Prostate gland (tissue), 2 donors: Measurements from ENCODE around the gene CPLX1. TPM values are rescaled to one million over a fixed set of nuclear protein-coding genes. Genes with fewer than 3 reads are reported as not detected.

Experiments used
- DNase-seq: peaks from one replicate; pipeline ENCODE4 v3.0.0-alpha.2; 2019; ENCODE audit warnings: low spot score
- H3K27ac ChIP-seq, 2 donors: fragments of 200-600 bp; sonication (generic); 2 replicates each; pipeline ENCODE4 v1.5.1; 2017 to 2019
- H3K27me3 ChIP-seq: fragments of 200-600 bp; sonication (generic); replicated peaks from 2 replicates; pipeline ENCODE4 v1.5.1; 2019; ENCODE audit not compliant: insufficient read depth
- H3K36me3 ChIP-seq, 2 donors: fragments of 200-600 bp; sonication (generic); 1 replicate in 1 of 2; 2 replicates in 1 of 2; pipeline versions ENCODE4 v1.5.1 to v1.8.1; 2017 to 2019
- H3K4me1 ChIP-seq: fragments of 200-600 bp; sonication (generic); replicated peaks from 2 replicates; pipeline ENCODE4 v1.5.1; 2019
- H3K4me3 ChIP-seq, 2 donors: fragments of 200-600 bp; sonication (generic); 2 replicates each; pipeline ENCODE4 v1.5.1; 2017 to 2019
- H3K9me3 ChIP-seq: fragments of 200-600 bp; sonication (generic); 2 replicates; pipeline ENCODE4 v1.5.1; 2017
- CTCF ChIP-seq, 4 experiments: fragments of 200-600 bp in 2 of 4; fragments of 450-650 bp in 2 of 4; sonication (generic) in 2 of 4; IDR thresholded peaks; 1 replicate in 3 of 4; 2 replicates in 1 of 4; pipeline ENCODE4 v1.5.1; 2016 to 2019; ENCODE audit warnings: antibody characterized with exemption in 4 of 4, mild to moderate bottlenecking in 2 of 4, moderate library complexity in 2 of 4
- POLR2A ChIP-seq: fragments of 450-650 bp; IDR thresholded peaks from one replicate; pipeline ENCODE4 v1.6.1; 2016; ENCODE audit warnings: antibody characterized with exemption, mild to moderate bottlenecking
- POLR2AphosphoS5 ChIP-seq: sonication (generic); formaldehyde crosslinking; IDR thresholded peaks from one replicate; pipeline ENCODE4 v1.6.1; 2017; ENCODE audit warnings: antibody characterized with exemption
- WGBS: methylation state at CpG from one replicate; pipeline ENCODE4 v1.1.5; 2018; 5-methylcytosine and 5-hydroxymethylcytosine counted together
- intact Hi-C: fragments of 100-400 bp; cut with DNase I; formaldehyde crosslinking; loops from one replicate; pipeline ENCODE4 v1.14.2; 2022
- total RNA-seq, 2 donors: library from RNA; depleted of rRNA; stranded (reverse); fragments of >200 nt; gene quantifications; one replicate each; pipeline ENCODE4 v1.1.0, GENCODE V29; 2016

The CPLX1 gene
- total RNA-seq, 2 donors from 2014 or later: 2.5 to 4.4 TPM

- no peak for DNase-seq
- Histone ChIP-seq H3K9me3 (no peaks in the 10 kb centered on the region), H3K36me3 (peaks cover 0 to 20% of the 10 kb centered on the region in 2 donors), H3K27me3 (no peaks in the 10 kb centered on the region), H3K27ac (no peak overlapping the region), H3K4me3 (no peak overlapping the region), H3K4me1 (no peaks in the 10 kb centered on the region)
- TF ChIP-seq CTCF (IDR thresholded peaks at IDR 0.05) (no peak), POLR2A (no peak), POLR2AphosphoS5 (no peak)
- intact Hi-C loops: no loop called here
- WGBS: 84% methylated on average over 24 of the region's 28 CpGs
Observed at GRCh38 chr4:866761-867390, 40.9 kb upstream of the CPLX1 start.

DNA sequence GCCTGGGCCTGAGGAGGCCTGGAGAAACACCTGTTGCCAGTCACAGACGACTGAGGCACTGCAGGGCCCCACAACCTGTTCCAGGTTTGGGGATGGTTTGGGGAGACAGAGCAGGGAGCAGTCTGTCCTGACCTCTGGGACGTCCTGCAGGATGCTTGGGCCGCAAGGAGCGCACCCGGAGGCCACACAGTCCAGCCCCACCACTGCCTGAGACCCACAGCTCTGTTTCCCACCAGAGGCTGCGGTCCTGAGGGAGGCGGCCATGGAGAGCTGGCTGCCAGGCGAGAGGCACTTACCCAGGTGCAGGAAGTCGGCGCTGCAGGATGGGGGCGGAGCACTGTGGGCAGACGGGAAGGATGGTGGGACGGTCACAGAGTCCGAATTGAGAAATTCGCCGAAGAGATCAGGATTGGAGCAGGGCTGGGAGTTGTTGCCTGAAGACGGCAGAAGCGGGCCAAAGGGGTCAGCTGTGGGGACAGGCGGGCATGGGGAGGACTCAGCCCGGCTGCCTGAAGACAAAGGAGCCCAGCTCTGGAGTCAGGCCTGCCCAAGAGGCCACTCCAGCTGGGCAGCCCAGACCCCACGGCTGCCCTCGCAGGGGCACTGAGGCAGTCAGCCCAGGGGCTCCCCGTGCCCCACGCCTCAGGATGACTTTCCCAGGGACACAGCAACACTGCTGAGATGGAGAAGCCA is 40.3 kb upstream of the CPLX1 start:
- intact Hi-C loops: no loop called here
- TF ChIP-seq POLR2AphosphoS5: no peak
- TF ChIP-seq POLR2A: no peak
- TF ChIP-seq CTCF (IDR thresholded peaks at IDR 0.05): no peak
- Histone ChIP-seq H3K4me1 (no peaks in the 10 kb centered on the region), H3K27ac (no peak overlapping the region), H3K9me3 (no peaks in the 10 kb centered on the region), H3K36me3 (peaks cover 0 to 20% of the 10 kb centered on the region in 2 donors), H3K27me3 (no peaks in the 10 kb centered on the region), H3K4me3 (no peak overlapping the region)
- no peak for DNase-seq
- 90% methylated on average over 22 of the region's 24 CpGs for WGBS

DNA sequence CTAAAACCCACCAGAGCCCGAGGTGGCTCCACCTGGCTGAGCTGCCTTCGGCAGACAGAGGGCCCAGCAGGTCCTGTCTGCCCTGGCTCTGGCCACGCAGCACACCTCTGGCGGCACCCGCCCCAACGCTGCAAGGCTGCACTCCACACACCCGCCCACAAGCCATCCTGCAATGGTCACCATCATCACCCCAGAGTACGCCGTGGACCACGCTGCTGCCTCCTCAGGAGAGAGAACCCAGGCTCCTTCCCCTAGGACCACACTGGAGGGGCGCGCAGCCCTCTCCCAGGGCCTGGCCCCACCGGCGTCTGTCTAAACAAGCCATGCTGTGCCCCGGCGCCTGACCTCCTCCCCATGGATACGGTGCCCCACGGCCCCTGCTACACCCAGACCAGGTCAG is 39.6 kb upstream of the CPLX1 start:
- Histone ChIP-seq H3K36me3 (peaks cover 0 to 20% of the 10 kb centered on the region in 2 donors), H3K4me1 (no peaks in the 10 kb centered on the region), H3K4me3 (no peak overlapping the region), H3K9me3 (no peaks in the 10 kb centered on the region), H3K27me3 (no peaks in the 10 kb centered on the region), H3K27ac (no peak overlapping the region)
- DNase-seq: no peak
- TF ChIP-seq POLR2A (no peak), POLR2AphosphoS5 (no peak), CTCF (IDR thresholded peaks at IDR 0.05) (no peak)
- intact Hi-C loops: no loop called here
- WGBS: 99% methylated on average over 17 of the region's 18 CpGs

DNA sequence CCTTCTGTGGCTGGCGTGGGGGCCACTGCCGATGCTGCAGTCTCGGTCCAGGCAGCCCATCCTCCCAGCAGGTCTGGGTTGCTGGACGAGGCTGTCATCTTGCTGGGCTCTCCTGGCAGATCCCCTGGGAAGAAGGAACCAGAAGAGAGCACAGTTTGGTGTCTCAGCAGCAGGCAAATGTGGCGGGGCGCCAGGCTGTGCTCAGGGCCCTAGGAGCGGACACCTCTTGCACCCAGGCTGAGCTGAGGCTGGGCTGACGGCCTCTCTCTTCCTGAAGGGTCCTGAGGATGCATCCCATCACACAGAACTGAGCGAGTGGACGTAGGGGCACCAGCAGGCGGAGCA is 39.2 kb upstream of the CPLX1 start:
- WGBS: 91% methylated on average over 9 of the region's 11 CpGs
- no peak for TF ChIP-seq CTCF (IDR thresholded peaks at IDR 0.05)
- no peak for TF ChIP-seq POLR2AphosphoS5
- TF ChIP-seq POLR2A: no peak
- DNase-seq: no peak

More for the DNA sequence above, 39.2 kb upstream of the CPLX1 start:
- peaks cover 0 to 17% of the 10 kb centered on the region in 2 donors for H3K36me3 ChIP-seq
- intact Hi-C loops: no loop called here
- H3K27ac ChIP-seq: no peak overlapping the region
- no peak overlapping the region for H3K4me3 ChIP-seq
- H3K27me3 ChIP-seq: no peaks in the 10 kb centered on the region
- no peaks in the 10 kb centered on the region for H3K9me3 ChIP-seq
- no peaks in the 10 kb centered on the region for H3K4me1 ChIP-seq
